Upper lobe of left lung (tissue), 6 donors: ENCODE data around the gene VIPAS39. TPM values are rescaled to one million over a fixed set of nuclear protein-coding genes. Genes with fewer than 3 reads are reported as not detected.
"Not testable (repeated sequence)": the region's sequence is repeated elsewhere in the genome, so short reads cannot be mapped to it uniquely, and the experiment has no call there.

ENCODE experiments used
- ATAC-seq, 2 donors: fragments of 200-7000 bp; cut with Tn5 transposase; one replicate each; pipeline ENCODE4 v1.9.1; 2022; ENCODE audit warnings: mild to moderate bottlenecking in 2 of 2, moderate library complexity in 2 of 2; ENCODE audit not compliant: low FRiP score in 2 of 2
- DNase-seq, 2 donors: peaks; one replicate each; pipeline ENCODE4 v3.0.0-alpha.2; 2019 to 2020
- H3K27ac ChIP-seq, 4 donors: fragments of 200-600 bp; sonication (generic); one replicate each; pipeline ENCODE4 v1.5.1; 2016 to 2019
- H3K27me3 ChIP-seq, 4 donors: fragments of 200-600 bp; sonication (generic); one replicate each; pipeline ENCODE4 v1.5.1; 2017 to 2019
- H3K36me3 ChIP-seq, 4 donors: fragments of 200-600 bp; sonication (generic); one replicate each; pipeline ENCODE4 v1.5.1; 2016 to 2019
- H3K4me1 ChIP-seq, 4 donors: fragments of 200-600 bp; sonication (generic); one replicate each; pipeline ENCODE4 v1.5.1; 2018 to 2019
- H3K4me3 ChIP-seq, 4 donors: fragments of 200-600 bp; sonication (generic); one replicate each; pipeline ENCODE4 v1.5.1; 2017 to 2019; ENCODE audit warnings: mild to moderate bottlenecking in 2 of 4, moderate library complexity in 1 of 4
- H3K9me3 ChIP-seq, 4 donors: fragments of 200-600 bp; sonication (generic); one replicate each; pipeline ENCODE4 v1.5.1; 2018 to 2019
- CTCF ChIP-seq, 6 experiments: fragments of 450-650 bp in 4 of 6; fragments of 200-600 bp in 2 of 6; sonication (generic) in 2 of 6; IDR thresholded peaks; one replicate each; pipeline ENCODE4 v1.5.1; 2016 to 2019; ENCODE audit warnings: antibody characterized with exemption in 6 of 6
- EP300 ChIP-seq, 4 donors: sonication (generic); formaldehyde crosslinking; IDR thresholded peaks; one replicate each; pipeline ENCODE4 v1.5.1; 2017; ENCODE audit warnings: antibody characterized with exemption in 4 of 4, control low read depth in 2 of 4
- POLR2A ChIP-seq, 4 donors: fragments of 450-650 bp; IDR thresholded peaks; one replicate each; pipeline ENCODE4 v1.5.1; 2016 to 2017; ENCODE audit warnings: antibody characterized with exemption in 4 of 4, mild to moderate bottlenecking in 2 of 4
- POLR2AphosphoS5 ChIP-seq, 2 donors: sonication (generic); formaldehyde crosslinking; IDR thresholded peaks; one replicate each; pipeline ENCODE4 v1.5.1; 2017; ENCODE audit warnings: antibody characterized with exemption in 2 of 2
- WGBS, 2 donors: methylation state at CpG; one replicate each; pipeline ENCODE4 v1.1.5; 2017 to 2018; 5-methylcytosine and 5-hydroxymethylcytosine counted together
- total RNA-seq, 6 donors: library from RNA; depleted of rRNA in 4 of 6; stranded (reverse); fragments of >200 nt in 4 of 6; gene quantifications; one replicate each; pipeline versions ENCODE4 v1.1.0 to v1.2.1, GENCODE V29; 2016 to 2021
- donor health status: DM: no; HTN: no; CAD: no; lungs with moderate emphysema.
- donor health status: DM: no; HTN: yes; CAD: no; lungs with severe emphysema.

VIPAS39 gene
- total RNA-seq, 6 donors from 2014 or later, result 7.1 to 19.2 (median 16.8) TPM

GRCh38 chr14:77424862-77425261 is 32.5 kb downstream of the VIPAS39 start:
- H3K36me3 ChIP-seq, result peaks cover 36 to 82% (median 66%) of the 10 kb centered on the region in 4 donors
- TF ChIP-seq EP300 (IDR thresholded peaks at IDR 0.05), result no peak
- no peak for TF ChIP-seq POLR2AphosphoS5 (IDR thresholded peaks at IDR 0.05)
- no peak for TF ChIP-seq POLR2A (IDR thresholded peaks at IDR 0.05)
- no peak for TF ChIP-seq CTCF (IDR thresholded peaks at IDR 0.05)
- 85 to 90% methylated on average over 3 of the region's 3 CpGs for WGBS, 2 donors

GRCh38 chr14:77423423-77423822 is 34.0 kb downstream of the VIPAS39 start, which contains the start of gene NOXRED1:
Gene NOXRED1 (minus strand): TSS chr14:77423523. CDS start chr14:77422889, 634 bp downstream.
- 90 to 96% methylated on average over 1 of the region's 1 CpG for WGBS, 2 donors
- DNase-seq (no peak), ATAC-seq (no peak)
- Histone ChIP-seq H3K4me1 (no peaks in the 10 kb centered on the region), H3K9me3 (peaks cover 0 to 7% (median 5%) of the 10 kb centered on the region in 4 donors), H3K27me3 (no peaks in the 10 kb centered on the region), H3K4me3 (no peak within 1 kb of the TSS), H3K27ac (no peak within 1 kb of the TSS), H3K36me3 (peaks cover 24 to 68% (median 53%) of the 10 kb centered on the region in 4 donors)
- TF ChIP-seq EP300 (IDR thresholded peaks at IDR 0.05) (no peak), POLR2AphosphoS5 (IDR thresholded peaks at IDR 0.05) (no peak), CTCF (IDR thresholded peaks at IDR 0.05) (no peak), POLR2A (IDR thresholded peaks at IDR 0.05) (no peak)

More at GRCh38 chr14:77424862-77425261, 32.5 kb downstream of the VIPAS39 start:
- no peak overlapping the region for H3K27ac ChIP-seq
- H3K4me3 ChIP-seq, result no peak overlapping the region
- no peak for ATAC-seq
- H3K4me1 ChIP-seq, result no peaks in the 10 kb centered on the region
- H3K27me3 ChIP-seq, result no peaks in the 10 kb centered on the region
- H3K9me3 ChIP-seq, result peaks cover 0 to under 1% (median 0%) of the 10 kb centered on the region in 4 donors
- no peak for DNase-seq

- Histone ChIP-seq H3K9me3 (peaks cover 0 to 7% (median 5%) of the 10 kb centered on the region in 4 donors), H3K36me3 (peaks cover 7 to 46% (median 31%) of the 10 kb centered on the region in 4 donors), H3K27me3 (no peaks in the 10 kb centered on the region), H3K27ac (no peak overlapping the region), H3K4me3 (no peak overlapping the region), H3K4me1 (no peaks in the 10 kb centered on the region)
- no peak for TF ChIP-seq EP300 (IDR thresholded peaks at IDR 0.05)
- no peak for TF ChIP-seq CTCF (IDR thresholded peaks at IDR 0.05)
- no peak for TF ChIP-seq POLR2AphosphoS5 (IDR thresholded peaks at IDR 0.05)
- TF ChIP-seq POLR2A (IDR thresholded peaks at IDR 0.05), result no peak
- no peak for DNase-seq
- no peak for ATAC-seq
- WGBS, 2 donors, result 45 to 48% methylated on average over 2 of the region's 2 CpGs
Observed at GRCh38 chr14:77421201-77421600, 36.2 kb downstream of the VIPAS39 start.

- WGBS, 2 donors, result 81 to 92% methylated on average over 6 to 8 of the region's 8 CpGs
- Histone ChIP-seq H3K27ac (no peak overlapping the region), H3K36me3 (peaks cover 0 to 2% (median 0%) of the 10 kb centered on the region in 4 donors), H3K9me3 (peaks cover 0 to 7% (median 5%) of the 10 kb centered on the region in 4 donors), H3K27me3 (no peaks in the 10 kb centered on the region), H3K4me3 (no peak overlapping the region), H3K4me1 (no peaks in the 10 kb centered on the region)
- no peak for TF ChIP-seq POLR2AphosphoS5 (IDR thresholded peaks at IDR 0.05)
- TF ChIP-seq EP300 (IDR thresholded peaks at IDR 0.05), result no peak
- TF ChIP-seq POLR2A (IDR thresholded peaks at IDR 0.05), result no peak
- no peak for TF ChIP-seq CTCF (IDR thresholded peaks at IDR 0.05)
- ATAC-seq (no peak), DNase-seq (no peak)
Observed at GRCh38 chr14:77416836-77417235, 40.6 kb downstream of the VIPAS39 start.

GRCh38 chr14:77416098-77416497 is 41.3 kb downstream of the VIPAS39 start:
- H3K9me3 ChIP-seq, DNase-seq: not testable (repeated sequence)

GRCh38 chr14:77415403-77416030 is 41.9 kb downstream of the VIPAS39 start:
- H3K36me3 ChIP-seq, H3K4me3 ChIP-seq, H3K9me3 ChIP-seq, DNase-seq, ATAC-seq, H3K27ac ChIP-seq, H3K4me1 ChIP-seq, H3K27me3 ChIP-seq: not testable (repeated sequence)
- WGBS, 2 donors, result 93 to 96% methylated on average over 10 of the region's 10 CpGs

More at GRCh38 chr14:77416098-77416497, 41.3 kb downstream of the VIPAS39 start:
- H3K27ac ChIP-seq, H3K36me3 ChIP-seq, H3K4me1 ChIP-seq, ATAC-seq, H3K4me3 ChIP-seq, H3K27me3 ChIP-seq: not testable (repeated sequence)
- 83 to 94% methylated on average over 1 to 2 of the region's 3 CpGs for WGBS, 2 donors
